DND-41 (cell line): ENCODE data around the gene RAI14.

Source experiments
- EZH2 ChIP-seq: IDR thresholded peaks from 3 replicates; pipeline ENCODE4 v1.6.1; 2012; ENCODE audit warnings: borderline replicate concordance, low read depth, mild to moderate bottlenecking, moderate library complexity, low read length, inconsistent platforms; ENCODE audit not compliant: severe bottlenecking
- TF ChIP-seq, protein P1 (sequence below): IDR thresholded peaks from 2 replicates; pipeline ENCODE4 v1.5.1; 2012; ENCODE audit warnings: borderline replicate concordance, low read length, moderate library complexity, mild to moderate bottlenecking; ENCODE audit not compliant: poor library complexity, severe bottlenecking; ENCODE audit errors: extremely low read depth

DNA sequence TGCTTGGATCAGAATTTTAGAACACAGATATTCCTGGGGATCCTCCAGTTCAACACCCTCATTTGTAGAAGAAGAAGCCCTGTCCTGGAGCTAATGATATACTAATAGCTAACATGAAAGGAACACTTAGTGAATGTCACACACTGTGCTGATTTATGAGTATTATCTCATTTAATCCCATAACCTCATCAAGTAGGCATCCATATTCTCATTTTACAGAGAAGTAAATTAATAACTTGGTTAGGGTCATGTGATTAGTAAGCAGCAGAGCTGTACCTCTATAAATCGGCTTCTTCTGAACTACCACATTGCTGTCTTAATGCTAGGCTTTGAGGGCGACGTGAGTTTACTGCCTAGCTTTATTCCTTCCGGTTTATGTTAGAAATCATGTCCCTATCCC lies 188.9 kb downstream of the RAI14 start:
- TF ChIP-seq, protein P1, sequence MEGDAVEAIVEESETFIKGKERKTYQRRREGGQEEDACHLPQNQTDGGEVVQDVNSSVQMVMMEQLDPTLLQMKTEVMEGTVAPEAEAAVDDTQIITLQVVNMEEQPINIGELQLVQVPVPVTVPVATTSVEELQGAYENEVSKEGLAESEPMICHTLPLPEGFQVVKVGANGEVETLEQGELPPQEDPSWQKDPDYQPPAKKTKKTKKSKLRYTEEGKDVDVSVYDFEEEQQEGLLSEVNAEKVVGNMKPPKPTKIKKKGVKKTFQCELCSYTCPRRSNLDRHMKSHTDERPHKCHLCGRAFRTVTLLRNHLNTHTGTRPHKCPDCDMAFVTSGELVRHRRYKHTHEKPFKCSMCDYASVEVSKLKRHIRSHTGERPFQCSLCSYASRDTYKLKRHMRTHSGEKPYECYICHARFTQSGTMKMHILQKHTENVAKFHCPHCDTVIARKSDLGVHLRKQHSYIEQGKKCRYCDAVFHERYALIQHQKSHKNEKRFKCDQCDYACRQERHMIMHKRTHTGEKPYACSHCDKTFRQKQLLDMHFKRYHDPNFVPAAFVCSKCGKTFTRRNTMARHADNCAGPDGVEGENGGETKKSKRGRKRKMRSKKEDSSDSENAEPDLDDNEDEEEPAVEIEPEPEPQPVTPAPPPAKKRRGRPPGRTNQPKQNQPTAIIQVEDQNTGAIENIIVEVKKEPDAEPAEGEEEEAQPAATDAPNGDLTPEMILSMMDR, result no peak
- no peak for TF ChIP-seq EZH2
